Colonic mucosa (tissue), 4 donors: Measurements from ENCODE around the gene HSD17B4. TPM values are rescaled to one million over a fixed set of nuclear protein-coding genes. Genes with fewer than 3 reads are reported as not detected.
A peak's percentile ranks its signal among the peaks of the same experiment; 100 is the strongest.

ENCODE experiments used
- DNase-seq: peaks from one replicate; pipeline ENCODE4 v3.0.0-alpha.2; 2020
- H3K27ac ChIP-seq: fragments of 200-600 bp; one replicate; pipeline ENCODE4 v1.8.0; 2021
- H3K27me3 ChIP-seq: fragments of 200-600 bp; one replicate; pipeline ENCODE4 v1.8.0; 2021
- H3K36me3 ChIP-seq: fragments of 200-600 bp; one replicate; pipeline ENCODE4 v1.8.0; 2021
- H3K4me1 ChIP-seq: fragments of 200-600 bp; one replicate; pipeline ENCODE4 v1.8.0; 2021; ENCODE audit warnings: mild to moderate bottlenecking
- H3K4me3 ChIP-seq: fragments of 200-600 bp; one replicate; pipeline ENCODE4 v1.8.0; 2021
- H3K9ac ChIP-seq, 2 donors: one replicate each; pipeline ENCODE4 v1.7.0; 2013; ENCODE audit warnings: control low read depth in 2 of 2, low read depth in 2 of 2, low read length in 2 of 2
- H3K9me3 ChIP-seq: fragments of 200-600 bp; one replicate; pipeline ENCODE4 v1.8.0; 2021
- intact Hi-C: fragments of 100-400 bp; cut with DNase I; formaldehyde crosslinking; loops from one replicate; pipeline ENCODE4 v1.14.1; 2022
- total RNA-seq, 2 donors: library from RNA; stranded (reverse); fragmentation: NEBNext Ultra II Directional in 1 of 2; extraction: Animal tissue kit (Norgen Biotek cat#: 25700) in 1 of 2; gene quantifications; one replicate each; pipeline ENCODE4 v1.2.1, GENCODE V29; 2021
- TF ChIP-seq, protein P1 (sequence below): fragments of 200-600 bp; IDR thresholded peaks from one replicate; pipeline ENCODE4 v1.8.0; 2022; ENCODE audit warnings: antibody characterized with exemption, mild to moderate bottlenecking
- donor health status: healthy.
- donor health status: DM: no; HTN: no; CAD: no.
- donor health status: DM: no; HTN: no; CAD: no.

The HSD17B4 gene, protein sequence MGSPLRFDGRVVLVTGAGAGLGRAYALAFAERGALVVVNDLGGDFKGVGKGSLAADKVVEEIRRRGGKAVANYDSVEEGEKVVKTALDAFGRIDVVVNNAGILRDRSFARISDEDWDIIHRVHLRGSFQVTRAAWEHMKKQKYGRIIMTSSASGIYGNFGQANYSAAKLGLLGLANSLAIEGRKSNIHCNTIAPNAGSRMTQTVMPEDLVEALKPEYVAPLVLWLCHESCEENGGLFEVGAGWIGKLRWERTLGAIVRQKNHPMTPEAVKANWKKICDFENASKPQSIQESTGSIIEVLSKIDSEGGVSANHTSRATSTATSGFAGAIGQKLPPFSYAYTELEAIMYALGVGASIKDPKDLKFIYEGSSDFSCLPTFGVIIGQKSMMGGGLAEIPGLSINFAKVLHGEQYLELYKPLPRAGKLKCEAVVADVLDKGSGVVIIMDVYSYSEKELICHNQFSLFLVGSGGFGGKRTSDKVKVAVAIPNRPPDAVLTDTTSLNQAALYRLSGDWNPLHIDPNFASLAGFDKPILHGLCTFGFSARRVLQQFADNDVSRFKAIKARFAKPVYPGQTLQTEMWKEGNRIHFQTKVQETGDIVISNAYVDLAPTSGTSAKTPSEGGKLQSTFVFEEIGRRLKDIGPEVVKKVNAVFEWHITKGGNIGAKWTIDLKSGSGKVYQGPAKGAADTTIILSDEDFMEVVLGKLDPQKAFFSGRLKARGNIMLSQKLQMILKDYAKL
- 100 to 1,000 TPM; 252 to 304 TPM for total RNA-seq

DNA sequence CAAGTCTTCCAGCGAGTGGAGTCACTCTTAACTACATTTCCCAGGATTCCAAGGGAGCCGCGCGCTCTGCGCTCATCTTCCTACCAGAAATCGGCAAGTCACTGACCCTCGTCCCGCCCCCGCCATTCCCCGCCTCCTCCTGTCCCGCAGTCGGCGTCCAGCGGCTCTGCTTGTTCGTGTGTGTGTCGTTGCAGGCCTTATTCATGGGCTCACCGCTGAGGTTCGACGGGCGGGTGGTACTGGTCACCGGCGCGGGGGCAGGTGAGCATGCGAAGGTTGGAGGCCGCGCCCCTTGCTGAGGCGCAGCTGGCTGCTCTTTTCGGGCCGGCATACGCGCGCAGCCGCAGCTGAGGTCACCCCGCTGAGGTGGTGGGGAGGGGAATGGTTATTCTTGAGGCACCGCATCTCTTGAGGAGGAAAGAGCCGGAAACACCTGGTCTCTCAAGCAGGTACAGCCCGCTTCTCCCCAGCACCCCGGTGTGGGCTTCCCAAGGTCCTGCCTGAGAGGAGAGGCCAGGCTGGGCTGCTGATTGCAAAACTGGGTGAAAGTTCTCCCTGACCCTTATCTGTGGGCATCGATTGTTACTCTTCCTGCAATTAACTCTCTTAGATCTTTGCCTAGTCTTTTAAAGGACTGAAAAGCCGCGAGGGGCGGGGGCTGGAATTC lies at the start of gene HSD17B4:
Gene HSD17B4, plus strand, starts transcription at position 125 of the 667 bp plus-strand sequence. Its CDS starts 79 bp downstream, at position 204.
- Histone ChIP-seq H3K9me3 (no peaks in the 10 kb centered on the region), H3K4me1 (no peaks in the 10 kb centered on the region), H3K9ac (peak within 1 kb of the TSS; percentile 59 to 89), H3K27ac (peak within 1 kb of the TSS; percentile 91), H3K27me3 (no peaks in the 10 kb centered on the region), H3K4me3 (peak within 1 kb of the TSS; percentile 57), H3K36me3 (no peaks in the 10 kb centered on the region)
- intact Hi-C loops, result no loop called here
- peak; percentile 92 for DNase-seq
- TF ChIP-seq, protein P1, sequence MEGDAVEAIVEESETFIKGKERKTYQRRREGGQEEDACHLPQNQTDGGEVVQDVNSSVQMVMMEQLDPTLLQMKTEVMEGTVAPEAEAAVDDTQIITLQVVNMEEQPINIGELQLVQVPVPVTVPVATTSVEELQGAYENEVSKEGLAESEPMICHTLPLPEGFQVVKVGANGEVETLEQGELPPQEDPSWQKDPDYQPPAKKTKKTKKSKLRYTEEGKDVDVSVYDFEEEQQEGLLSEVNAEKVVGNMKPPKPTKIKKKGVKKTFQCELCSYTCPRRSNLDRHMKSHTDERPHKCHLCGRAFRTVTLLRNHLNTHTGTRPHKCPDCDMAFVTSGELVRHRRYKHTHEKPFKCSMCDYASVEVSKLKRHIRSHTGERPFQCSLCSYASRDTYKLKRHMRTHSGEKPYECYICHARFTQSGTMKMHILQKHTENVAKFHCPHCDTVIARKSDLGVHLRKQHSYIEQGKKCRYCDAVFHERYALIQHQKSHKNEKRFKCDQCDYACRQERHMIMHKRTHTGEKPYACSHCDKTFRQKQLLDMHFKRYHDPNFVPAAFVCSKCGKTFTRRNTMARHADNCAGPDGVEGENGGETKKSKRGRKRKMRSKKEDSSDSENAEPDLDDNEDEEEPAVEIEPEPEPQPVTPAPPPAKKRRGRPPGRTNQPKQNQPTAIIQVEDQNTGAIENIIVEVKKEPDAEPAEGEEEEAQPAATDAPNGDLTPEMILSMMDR, result no peak

DNA sequence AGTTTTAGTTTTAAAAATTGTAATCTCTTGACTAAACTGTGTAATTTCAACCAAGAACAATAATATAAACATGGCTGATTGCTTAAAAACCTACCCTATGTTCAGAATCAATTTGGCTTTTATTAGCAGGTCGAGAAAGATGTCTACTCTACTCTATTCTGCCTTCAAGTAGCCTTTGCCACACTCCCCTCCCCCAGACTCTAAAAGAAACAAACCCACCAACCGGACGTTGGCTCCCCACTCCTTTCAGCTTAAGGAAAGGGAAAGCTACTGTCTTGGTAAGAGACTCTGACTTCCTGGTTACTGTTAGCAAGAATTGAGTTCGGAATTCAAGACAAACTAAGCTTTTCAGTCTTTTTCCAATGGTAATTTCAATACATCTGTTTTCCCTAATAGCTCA lies 49.7 kb upstream of the HSD17B4 start:
- no peaks in the 10 kb centered on the region for H3K27me3 ChIP-seq
- H3K9me3 ChIP-seq, result no peaks in the 10 kb centered on the region
- no peak overlapping the region for H3K9ac ChIP-seq
- no peaks in the 10 kb centered on the region for H3K4me1 ChIP-seq
- no peak overlapping the region for H3K4me3 ChIP-seq
- no peak overlapping the region for H3K27ac ChIP-seq
- DNase-seq, result no peak
- TF ChIP-seq, protein P1, result no peak
- intact Hi-C loops, result loop anchor here (5.0 kb wide), 1 partner anchor 135 kb away; no protein-coding TSS in a partner anchor
- no peaks in the 10 kb centered on the region for H3K36me3 ChIP-seq

DNA sequence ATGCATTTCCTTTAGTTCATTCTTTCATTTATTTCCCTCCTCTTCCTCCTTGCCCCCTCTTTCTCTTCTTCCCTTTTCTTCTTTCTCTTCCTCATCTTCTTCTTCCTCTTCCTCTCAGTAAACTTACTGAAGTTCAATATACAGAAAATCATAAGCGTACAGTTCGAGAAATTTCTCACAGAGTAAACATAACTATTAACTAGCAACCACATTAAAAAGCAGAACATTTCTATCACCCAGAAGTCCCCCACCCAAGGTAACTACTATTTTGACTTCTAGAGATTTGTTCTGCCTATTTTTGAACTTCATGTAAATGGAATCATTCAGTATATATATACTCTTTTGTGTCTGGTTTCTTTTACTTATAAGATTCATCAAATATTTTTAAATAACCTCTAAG lies 48.3 kb upstream of the HSD17B4 start:
- no peaks in the 10 kb centered on the region for H3K4me1 ChIP-seq
- no peaks in the 10 kb centered on the region for H3K9me3 ChIP-seq
- TF ChIP-seq, protein P1, result no peak
- H3K9ac ChIP-seq, result no peak overlapping the region
- H3K27me3 ChIP-seq, result no peaks in the 10 kb centered on the region
- no peak overlapping the region for H3K4me3 ChIP-seq
- no peak overlapping the region for H3K27ac ChIP-seq
- intact Hi-C loops, result loop anchor here (5.0 kb wide), 1 partner anchor 137 kb away; no protein-coding TSS in a partner anchor
- no peaks in the 10 kb centered on the region for H3K36me3 ChIP-seq
- no peak for DNase-seq

DNA sequence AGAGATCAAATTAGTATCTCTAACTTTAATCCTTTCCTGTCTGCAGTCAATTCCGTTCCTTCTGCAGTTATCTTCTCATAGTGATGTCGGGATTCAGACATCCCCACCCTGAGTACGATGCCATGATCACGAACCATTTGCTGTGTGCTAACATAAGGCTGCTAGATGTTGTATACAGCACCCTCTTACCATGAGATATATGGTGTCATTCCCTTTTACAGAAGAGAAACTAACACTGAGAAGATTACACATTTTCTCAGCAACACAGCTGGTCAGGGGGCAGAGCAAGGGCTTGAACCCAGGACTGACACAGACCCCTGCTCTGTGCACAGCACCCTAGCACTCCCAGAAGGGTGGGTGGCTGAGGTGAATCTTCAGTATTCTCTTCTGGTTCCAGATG lies 46.9 kb upstream of the HSD17B4 start:
- H3K9me3 ChIP-seq, result no peaks in the 10 kb centered on the region
- TF ChIP-seq, protein P1, result no peak
- no peak overlapping the region for H3K4me3 ChIP-seq
- H3K27ac ChIP-seq, result no peak overlapping the region
- H3K4me1 ChIP-seq, result no peaks in the 10 kb centered on the region
- no peak overlapping the region for H3K9ac ChIP-seq
- intact Hi-C loops, result no loop called here
- no peaks in the 10 kb centered on the region for H3K27me3 ChIP-seq
- no peak for DNase-seq
- no peaks in the 10 kb centered on the region for H3K36me3 ChIP-seq

DNA sequence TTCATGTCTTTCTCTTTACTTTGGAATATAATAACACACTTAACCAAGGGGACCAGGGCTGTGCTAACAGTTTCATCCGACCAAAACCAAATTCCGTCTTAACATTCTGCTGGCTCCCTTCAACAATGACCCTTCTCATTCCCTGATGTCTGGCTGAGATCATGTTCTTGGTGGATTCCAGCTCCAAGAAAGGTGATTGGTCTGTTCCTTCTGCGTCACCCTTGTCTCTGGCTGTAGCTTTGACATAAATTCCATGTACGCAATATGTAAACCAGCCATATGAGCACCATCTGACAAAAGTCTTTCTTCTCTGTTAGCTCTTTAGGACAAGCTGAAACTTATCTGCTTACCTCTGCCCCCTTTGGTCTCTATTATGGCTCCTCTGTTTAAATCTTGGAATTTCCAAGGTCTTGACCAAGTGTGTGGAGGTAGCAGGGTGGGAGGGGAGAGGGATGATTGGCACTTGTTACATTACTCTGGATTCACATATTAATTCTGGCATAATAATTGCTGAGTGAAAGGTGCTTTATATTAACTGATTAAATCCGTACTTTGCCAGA lies 45.7 kb upstream of the HSD17B4 start:
- no peaks in the 10 kb centered on the region for H3K9me3 ChIP-seq
- no peak overlapping the region for H3K9ac ChIP-seq
- no peaks in the 10 kb centered on the region for H3K27me3 ChIP-seq
- no peak overlapping the region for H3K27ac ChIP-seq
- H3K4me3 ChIP-seq, result no peak overlapping the region
- no peak for DNase-seq
- H3K4me1 ChIP-seq, result no peaks in the 10 kb centered on the region
- intact Hi-C loops, result no loop called here
- TF ChIP-seq, protein P1, result no peak
- H3K36me3 ChIP-seq, result no peaks in the 10 kb centered on the region
